ENCODE data around the gene PDE2A.

The PDE2A gene

GRCh38 chr11:72606748-72607468, 67.3 kb downstream of the PDE2A start:
- DNase-seq, result no peak

- no peak for DNase-seq
These were observed 68.1 kb downstream of the PDE2A start for GRCh38 chr11:72605973-72606747.

- DNase-seq, result no peak
These were observed 70.0 kb downstream of the PDE2A start for GRCh38 chr11:72604256-72604655.

GRCh38 chr11:72602250-72602904, 71.8 kb downstream of the PDE2A start:
- no peak for DNase-seq

- no peak for DNase-seq
These were observed 73.7 kb downstream of the PDE2A start for GRCh38 chr11:72600557-72600956.

GRCh38 chr11:72599325-72600117, 74.7 kb downstream of the PDE2A start:
- no peak for DNase-seq

GRCh38 chr11:72598906-72599305, 75.3 kb downstream of the PDE2A start:
- no peak for DNase-seq

- no peak for DNase-seq
These were observed 75.8 kb downstream of the PDE2A start for GRCh38 chr11:72598466-72598865.

GRCh38 chr11:72597721-72598120, 76.5 kb downstream of the PDE2A start:
- no peak for DNase-seq

- DNase-seq, result no peak
These were observed 78.9 kb downstream of the PDE2A start for GRCh38 chr11:72595292-72595684.

GRCh38 chr11:72594493-72595291, 79.5 kb downstream of the PDE2A start:
- no peak for DNase-seq

- DNase-seq, result no peak
These were observed 81.3 kb downstream of the PDE2A start for GRCh38 chr11:72592698-72593495.

GRCh38 chr11:72591785-72592502, 82.3 kb downstream of the PDE2A start:
- no peak for DNase-seq

- no peak for DNase-seq
These were observed 83.2 kb downstream of the PDE2A start for GRCh38 chr11:72591023-72591422.

GRCh38 chr11:72589802-72590761, 84.1 kb downstream of the PDE2A start:
- no peak for DNase-seq

- DNase-seq, result no peak
These were observed 85.5 kb downstream of the PDE2A start for GRCh38 chr11:72588421-72589410.

- DNase-seq, result no peak
These were observed 86.5 kb downstream of the PDE2A start for GRCh38 chr11:72587696-72588095.
